ENCODE data around the gene DAB2IP. TPM values are rescaled to one million over a fixed set of nuclear protein-coding genes. Genes with fewer than 3 reads are reported as not detected.

DAB2IP gene
- polyA plus RNA-seq (2013, experiment 1 of 4), result 49.0 TPM
- polyA plus RNA-seq (2013, experiment 2 of 4), result 52.7 TPM
- 38.8 TPM for polyA plus RNA-seq (2013, experiment 3 of 4)
- 43.0 TPM for polyA plus RNA-seq (2013, experiment 4 of 4)

GRCh38 chr9:121651295-121652020 is at the start of gene DAB2IP:
Gene DAB2IP (plus strand): TSS chr9:121651634. CDS start chr9:121651776, 142 bp downstream.
- peak within 1 kb of the TSS; percentile 6 for H3K27ac ChIP-seq (ENCODE audit: insufficient read depth, low read depth, low read length, poor library complexity, severe bottlenecking)
- WGBS, 2 experiments, result 1% methylated on average over 79 of the region's 79 CpGs
- H3K4me1 ChIP-seq (ENCODE audit: control insufficient read depth, insufficient read depth, low read length), result peaks cover 57% of the 10 kb centered on the region
- no peaks in the 10 kb centered on the region for H3K27me3 ChIP-seq (ENCODE audit: control insufficient read depth, insufficient read depth, low read length, poor library complexity, severe bottlenecking)
- H3K36me3 ChIP-seq (ENCODE audit: control insufficient read depth, insufficient read depth, low read length), result no peaks in the 10 kb centered on the region
- H3K9me3 ChIP-seq (ENCODE audit: control insufficient read depth, low read length), result no peaks in the 10 kb centered on the region
- H3K4me3 ChIP-seq (ENCODE audit: insufficient read depth, low read depth, low read length), result peak within 1 kb of the TSS; percentile 72

GRCh38 chr9:121603028-121603427 is 48.4 kb upstream of the DAB2IP start:
- Histone ChIP-seq H3K36me3 (ENCODE audit: control insufficient read depth, insufficient read depth, low read length) (no peaks in the 10 kb centered on the region), H3K27me3 (ENCODE audit: control insufficient read depth, insufficient read depth, low read length, poor library complexity, severe bottlenecking) (peaks cover 17% of the 10 kb centered on the region), H3K4me1 (ENCODE audit: control insufficient read depth, insufficient read depth, low read length) (peaks cover 12% of the 10 kb centered on the region), H3K9me3 (ENCODE audit: control insufficient read depth, low read length) (no peaks in the 10 kb centered on the region), H3K4me3 (ENCODE audit: insufficient read depth, low read depth, low read length) (no peak overlapping the region), H3K27ac (ENCODE audit: insufficient read depth, low read depth, low read length, poor library complexity, severe bottlenecking) (no peak overlapping the region)
- 91 to 93% methylated on average over 7 of the region's 7 CpGs for WGBS, 2 experiments

GRCh38 chr9:121604242-121604641 is 47.2 kb upstream of the DAB2IP start:
- no peak overlapping the region for H3K27ac ChIP-seq (ENCODE audit: insufficient read depth, low read depth, low read length, poor library complexity, severe bottlenecking)

GRCh38 chr9:121604654-121605053 is 46.8 kb upstream of the DAB2IP start:
- H3K27ac ChIP-seq (ENCODE audit: insufficient read depth, low read depth, low read length, poor library complexity, severe bottlenecking), result no peak overlapping the region
- peaks cover 15% of the 10 kb centered on the region for H3K27me3 ChIP-seq (ENCODE audit: control insufficient read depth, insufficient read depth, low read length, poor library complexity, severe bottlenecking)
- H3K36me3 ChIP-seq (ENCODE audit: control insufficient read depth, insufficient read depth, low read length), result no peaks in the 10 kb centered on the region
- H3K4me3 ChIP-seq (ENCODE audit: insufficient read depth, low read depth, low read length), result no peak overlapping the region
- peaks cover 12% of the 10 kb centered on the region for H3K4me1 ChIP-seq (ENCODE audit: control insufficient read depth, insufficient read depth, low read length)
- 81 to 82% methylated on average over 8 of the region's 8 CpGs for WGBS, 2 experiments
- H3K9me3 ChIP-seq (ENCODE audit: control insufficient read depth, low read length), result no peaks in the 10 kb centered on the region

More at GRCh38 chr9:121604242-121604641, 47.2 kb upstream of the DAB2IP start:
- Histone ChIP-seq H3K4me3 (ENCODE audit: insufficient read depth, low read depth, low read length) (no peak overlapping the region), H3K4me1 (ENCODE audit: control insufficient read depth, insufficient read depth, low read length) (peaks cover 12% of the 10 kb centered on the region), H3K27me3 (ENCODE audit: control insufficient read depth, insufficient read depth, low read length, poor library complexity, severe bottlenecking) (peaks cover 17% of the 10 kb centered on the region), H3K9me3 (ENCODE audit: control insufficient read depth, low read length) (no peaks in the 10 kb centered on the region), H3K36me3 (ENCODE audit: control insufficient read depth, insufficient read depth, low read length) (no peaks in the 10 kb centered on the region)
- 62 to 64% methylated on average over 4 of the region's 4 CpGs for WGBS, 2 experiments

- Histone ChIP-seq H3K4me3 (ENCODE audit: insufficient read depth, low read depth, low read length) (no peak overlapping the region), H3K4me1 (ENCODE audit: control insufficient read depth, insufficient read depth, low read length) (peaks cover 10% of the 10 kb centered on the region), H3K9me3 (ENCODE audit: control insufficient read depth, low read length) (no peaks in the 10 kb centered on the region), H3K27ac (ENCODE audit: insufficient read depth, low read depth, low read length, poor library complexity, severe bottlenecking) (no peak overlapping the region), H3K27me3 (ENCODE audit: control insufficient read depth, insufficient read depth, low read length, poor library complexity, severe bottlenecking) (no peaks in the 10 kb centered on the region), H3K36me3 (ENCODE audit: control insufficient read depth, insufficient read depth, low read length) (no peaks in the 10 kb centered on the region)
- 66 to 68% methylated on average over 10 of the region's 10 CpGs for WGBS, 2 experiments
These were observed 43.8 kb upstream of the DAB2IP start for GRCh38 chr9:121607434-121608167.

- Histone ChIP-seq H3K4me1 (ENCODE audit: control insufficient read depth, insufficient read depth, low read length) (peaks cover 17% of the 10 kb centered on the region), H3K36me3 (ENCODE audit: control insufficient read depth, insufficient read depth, low read length) (no peaks in the 10 kb centered on the region), H3K9me3 (ENCODE audit: control insufficient read depth, low read length) (no peaks in the 10 kb centered on the region), H3K4me3 (ENCODE audit: insufficient read depth, low read depth, low read length) (no peak overlapping the region), H3K27me3 (ENCODE audit: control insufficient read depth, insufficient read depth, low read length, poor library complexity, severe bottlenecking) (no peaks in the 10 kb centered on the region), H3K27ac (ENCODE audit: insufficient read depth, low read depth, low read length, poor library complexity, severe bottlenecking) (no peak overlapping the region)
- WGBS, 2 experiments, result 83 to 85% methylated on average over 10 of the region's 10 CpGs
These were observed 43.1 kb upstream of the DAB2IP start for GRCh38 chr9:121608168-121608853.

GRCh38 chr9:121609822-121610637 is 41.4 kb upstream of the DAB2IP start:
- Histone ChIP-seq H3K4me1 (ENCODE audit: control insufficient read depth, insufficient read depth, low read length) (peaks cover 13% of the 10 kb centered on the region), H3K27ac (ENCODE audit: insufficient read depth, low read depth, low read length, poor library complexity, severe bottlenecking) (no peak overlapping the region), H3K4me3 (ENCODE audit: insufficient read depth, low read depth, low read length) (no peak overlapping the region), H3K9me3 (ENCODE audit: control insufficient read depth, low read length) (no peaks in the 10 kb centered on the region), H3K36me3 (ENCODE audit: control insufficient read depth, insufficient read depth, low read length) (no peaks in the 10 kb centered on the region), H3K27me3 (ENCODE audit: control insufficient read depth, insufficient read depth, low read length, poor library complexity, severe bottlenecking) (no peaks in the 10 kb centered on the region)
- WGBS, 2 experiments, result 74 to 77% methylated on average over 6 of the region's 6 CpGs

- Histone ChIP-seq H3K36me3 (ENCODE audit: control insufficient read depth, insufficient read depth, low read length) (no peaks in the 10 kb centered on the region), H3K4me3 (ENCODE audit: insufficient read depth, low read depth, low read length) (no peak overlapping the region), H3K27me3 (ENCODE audit: control insufficient read depth, insufficient read depth, low read length, poor library complexity, severe bottlenecking) (no peaks in the 10 kb centered on the region), H3K9me3 (ENCODE audit: control insufficient read depth, low read length) (no peaks in the 10 kb centered on the region), H3K4me1 (ENCODE audit: control insufficient read depth, insufficient read depth, low read length) (peaks cover 13% of the 10 kb centered on the region), H3K27ac (ENCODE audit: insufficient read depth, low read depth, low read length, poor library complexity, severe bottlenecking) (no peak overlapping the region)
- 63 to 66% methylated on average over 8 to 9 of the region's 9 CpGs for WGBS, 2 experiments
These were observed 40.8 kb upstream of the DAB2IP start for GRCh38 chr9:121610638-121610953.

GRCh38 chr9:121612511-121612998 is 38.9 kb upstream of the DAB2IP start:
- Histone ChIP-seq H3K4me1 (ENCODE audit: control insufficient read depth, insufficient read depth, low read length) (peaks cover 13% of the 10 kb centered on the region), H3K4me3 (ENCODE audit: insufficient read depth, low read depth, low read length) (no peak overlapping the region), H3K9me3 (ENCODE audit: control insufficient read depth, low read length) (no peaks in the 10 kb centered on the region), H3K27ac (ENCODE audit: insufficient read depth, low read depth, low read length, poor library complexity, severe bottlenecking) (no peak overlapping the region), H3K27me3 (ENCODE audit: control insufficient read depth, insufficient read depth, low read length, poor library complexity, severe bottlenecking) (no peaks in the 10 kb centered on the region), H3K36me3 (ENCODE audit: control insufficient read depth, insufficient read depth, low read length) (no peaks in the 10 kb centered on the region)
- WGBS, 2 experiments, result 36 to 37% methylated on average over 9 of the region's 9 CpGs

All from ectodermal cell (in vitro differentiated cells).